Endothelial cell of umbilical vein (primary cell): ENCODE data around the gene TMC6. TPM values are rescaled to one million over a fixed set of nuclear protein-coding genes. Genes with fewer than 3 reads are reported as not detected.
A peak's percentile ranks its signal among the peaks of the same experiment; 100 is the strongest.

Experiments used
- BruUV-seq: library from RNA; stranded (reverse); fragments of 400-500 nt; replicated peaks from 2 replicates; lab custom pipeline; 2021; lab: Mats Ljungman, UMichigan
- CTCF ChIA-PET: fragments of 300-600, 350-600 bp; sonication (Branson Sonifier 250); formaldehyde crosslinking; loops from one replicate; lab custom pipeline; 2021; ENCODE audit warnings: antibody characterized with exemption, inconsistent platforms; lab: Charles Lee
- POLR2A ChIA-PET: fragments of 300-600, 350-600 bp; sonication (Branson Sonifier 250); formaldehyde crosslinking; loops from one replicate; lab custom pipeline; 2021; ENCODE audit warnings: antibody characterized with exemption, inconsistent platforms; lab: Charles Lee
- DNase-seq: peaks from one replicate; pipeline ENCODE4 v3.0.0-alpha.2; 2011; ENCODE audit warnings: low read depth, low spot score
- FAIRE-seq: peaks from 2 replicates; lab custom pipeline; 2011; peaks lifted over from hg19 to GRCh38; lab: Jason Lieb, UNC
- H2AFZ ChIP-seq: 2 replicates; pipeline ENCODE4 v1.6.0; 2012; ENCODE audit warnings: low read depth, low read length, control low read depth, inconsistent platforms
- H3K27ac ChIP-seq: 2 replicates; pipeline ENCODE4 v1.5.1; 2011; ENCODE audit warnings: low read depth, mild to moderate bottlenecking, control low read depth, low read length, moderate library complexity; ENCODE audit not compliant: insufficient read depth
- H3K27me3 ChIP-seq, 2 experiments: 2 replicates each; pipeline versions ENCODE4 v1.6.0 to v1.6.1; 2011; ENCODE audit warnings: low read length in 2 of 2, mixed read lengths in 1 of 2; ENCODE audit not compliant: control insufficient read depth in 2 of 2, insufficient read depth in 2 of 2
- H3K36me3 ChIP-seq, 2 experiments: 2 replicates in 1 of 2; 3 replicates in 1 of 2; pipeline ENCODE4 v1.5.1; 2011; ENCODE audit warnings: low read length in 2 of 2, mild to moderate bottlenecking in 1 of 2, moderate library complexity in 1 of 2; ENCODE audit not compliant: control insufficient read depth in 2 of 2, insufficient read depth in 2 of 2; ENCODE audit errors: extremely low read depth in 1 of 2
- H3K4me1 ChIP-seq: 3 replicates; pipeline ENCODE4 v1.5.1; 2011; ENCODE audit warnings: mild to moderate bottlenecking, low read length; ENCODE audit not compliant: control insufficient read depth, insufficient read depth; ENCODE audit errors: extremely low read depth
- H3K4me2 ChIP-seq: 2 replicates; pipeline ENCODE4 v1.6.1; 2011; ENCODE audit warnings: low read length, control low read depth, mixed read lengths; ENCODE audit not compliant: insufficient read depth
- H3K4me3 ChIP-seq, 3 experiments: fragments of 200-600 bp in 1 of 3; sonication (generic), shearing (Covaris generic) in 1 of 3; replicated peaks in 1 of 3; 2 replicates each; pipeline ENCODE4 v1.5.1; 2011 to 2016; ENCODE audit warnings: control low read depth in 3 of 3, low read length in 3 of 3, mild to moderate bottlenecking in 2 of 3, inconsistent platforms in 1 of 3, low read depth in 1 of 3, moderate library complexity in 1 of 3; ENCODE audit not compliant: insufficient read depth in 1 of 3
- H3K79me2 ChIP-seq: 2 replicates; pipeline ENCODE4 v1.6.0; 2012; ENCODE audit warnings: low read length, inconsistent platforms; ENCODE audit not compliant: control insufficient read depth, insufficient read depth
- H3K9ac ChIP-seq: replicated peaks from 2 replicates; pipeline ENCODE3; 2011; ENCODE audit warnings: low read length, control low read depth; ENCODE audit not compliant: insufficient read depth; ENCODE audit errors: extremely low read depth
- H3K9me1 ChIP-seq: replicated peaks from 3 replicates; pipeline ENCODE4 v1.6.0; 2011; ENCODE audit warnings: mild to moderate bottlenecking, low read length; ENCODE audit not compliant: control insufficient read depth, insufficient read depth; ENCODE audit errors: extremely low read depth
- H3K9me3 ChIP-seq: replicated peaks from 2 replicates; pipeline ENCODE4 v1.5.1; 2012; ENCODE audit warnings: low read length, inconsistent platforms; ENCODE audit not compliant: control insufficient read depth, insufficient read depth
- H4K20me1 ChIP-seq: replicated peaks from 2 replicates; pipeline ENCODE3; 2011; ENCODE audit warnings: mild to moderate bottlenecking, low read length; ENCODE audit not compliant: control insufficient read depth, insufficient read depth; ENCODE audit errors: extremely low read depth
- EZH2 ChIP-seq: IDR thresholded peaks from 2 replicates; pipeline ENCODE4 v1.6.1; 2012; ENCODE audit warnings: borderline replicate concordance, low read depth, mild to moderate bottlenecking, moderate library complexity, low read length, inconsistent platforms; ENCODE audit not compliant: severe bottlenecking
- FOS ChIP-seq: IDR thresholded peaks from 2 replicates; pipeline ENCODE4 v1.6.1; 2011; ENCODE audit warnings: mild to moderate bottlenecking, low read length, moderate library complexity, borderline replicate concordance; ENCODE audit not compliant: insufficient read depth
- GATA2 ChIP-seq: IDR thresholded peaks from 2 replicates; pipeline ENCODE4 v1.7.0; 2011; ENCODE audit warnings: low read depth, mild to moderate bottlenecking, moderate library complexity, mixed read lengths, low read length; ENCODE audit not compliant: insufficient read length, insufficient read depth
- JUN ChIP-seq: IDR thresholded peaks from 2 replicates; pipeline ENCODE4 v1.6.1; 2011; ENCODE audit warnings: borderline replicate concordance, low read depth; ENCODE audit not compliant: insufficient read length, insufficient read depth
- MYC ChIP-seq: IDR thresholded peaks from one replicate; pipeline ENCODE4 v1.6.1; 2011; ENCODE audit warnings: mild to moderate bottlenecking, low read depth, low read length
- POLR2A ChIP-seq: IDR thresholded peaks from 2 replicates; pipeline ENCODE4 v1.6.1; 2012; ENCODE audit warnings: low read depth, mild to moderate bottlenecking, control low read depth, low read length
- POLR2AphosphoS5 ChIP-seq: IDR thresholded peaks from 2 replicates; pipeline ENCODE4 v1.6.1; 2012; ENCODE audit warnings: low read depth, mild to moderate bottlenecking, control low read depth, low read length, moderate library complexity; ENCODE audit not compliant: insufficient read depth
- dilution Hi-C: fragments of 300-500 bp; cut with MboI; formaldehyde crosslinking; loops from one replicate; pipeline ENCODE4 v1.15.0; 2019; ENCODE audit warnings: low sequenced_read_pairs; ENCODE audit not compliant: extremely low pct_ligation_motif_present
- intact Hi-C: fragments of 100-400 bp; cut with micrococcal nuclease; formaldehyde crosslinking; loops from one replicate; pipeline ENCODE4 v1.10.0; 2022
- polyA plus RNA-seq, 4 experiments: library from polyadenylated mRNA; depleted of rRNA in 3 of 4; stranded (reverse) in 3 of 4; unstranded in 1 of 4; fragments of >200 nt; gene quantifications; 2 replicates each; pipeline versions ENCODE4 v1.2.1 to v1.2.3, GENCODE V29; 2011 to 2012; ENCODE audit warnings: missing spikeins in 1 of 4
- total RNA-seq: library from RNA; stranded (reverse); gene quantifications from 2 replicates; pipeline ENCODE4 v1.2.3, GENCODE V29; 2021
- TF ChIP-seq, protein P1 (sequence below): IDR thresholded peaks from 2 replicates; pipeline ENCODE4 v1.6.1; 2011; ENCODE audit not compliant: insufficient read depth, insufficient read length
- TF ChIP-seq, protein P2 (sequence below), 2 donors: IDR thresholded peaks; 1 replicate in 1 of 2; 2 replicates in 1 of 2; pipeline ENCODE4 v1.5.1; 2011; ENCODE audit warnings: low read length in 2 of 2, mild to moderate bottlenecking in 2 of 2, moderate library complexity in 2 of 2, control low read depth in 1 of 2, inconsistent platforms in 1 of 2, low read depth in 1 of 2; ENCODE audit not compliant: insufficient read depth in 1 of 2; ENCODE audit errors: extremely low read depth in 1 of 2

Gene TMC6
- total and polyA plus RNA-seq, 2 donors (not counting 3 experiments of a cell fraction or from before 2014, with no cell fraction given): 23.2 to 72.4 TPM

DNA sequence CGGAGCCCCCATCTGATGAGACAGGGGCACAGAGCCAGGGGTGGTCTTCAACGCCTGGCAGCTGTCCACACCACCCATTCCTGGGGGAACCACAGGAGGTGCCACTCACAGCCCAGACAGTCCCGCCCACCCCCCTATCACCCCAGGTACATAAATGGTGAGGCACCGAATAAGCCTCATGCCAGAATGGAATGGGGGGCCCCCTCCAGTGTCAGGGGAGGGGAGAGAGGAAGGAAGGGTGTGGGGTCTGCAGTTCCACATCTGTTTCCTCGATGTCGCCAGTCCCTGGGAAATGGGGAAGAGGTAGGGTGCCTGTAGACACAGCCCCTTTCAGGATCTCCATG, 1.7 kb downstream of the TMC6 start:
- dilution Hi-C loops (no loop called here), intact Hi-C loops (loop anchor here (5.0 kb wide), 1 partner anchor 125 kb away; no protein-coding TSS in a partner anchor)
- TF ChIP-seq FOS (no peak), JUN (no peak), POLR2AphosphoS5 (no peak), POLR2A (no peak), MYC (no peak), EZH2 (no peak), GATA2 (no peak)
- TF ChIP-seq, protein P1, sequence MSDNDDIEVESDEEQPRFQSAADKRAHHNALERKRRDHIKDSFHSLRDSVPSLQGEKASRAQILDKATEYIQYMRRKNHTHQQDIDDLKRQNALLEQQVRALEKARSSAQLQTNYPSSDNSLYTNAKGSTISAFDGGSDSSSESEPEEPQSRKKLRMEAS: no peak
- TF ChIP-seq, protein P2, sequence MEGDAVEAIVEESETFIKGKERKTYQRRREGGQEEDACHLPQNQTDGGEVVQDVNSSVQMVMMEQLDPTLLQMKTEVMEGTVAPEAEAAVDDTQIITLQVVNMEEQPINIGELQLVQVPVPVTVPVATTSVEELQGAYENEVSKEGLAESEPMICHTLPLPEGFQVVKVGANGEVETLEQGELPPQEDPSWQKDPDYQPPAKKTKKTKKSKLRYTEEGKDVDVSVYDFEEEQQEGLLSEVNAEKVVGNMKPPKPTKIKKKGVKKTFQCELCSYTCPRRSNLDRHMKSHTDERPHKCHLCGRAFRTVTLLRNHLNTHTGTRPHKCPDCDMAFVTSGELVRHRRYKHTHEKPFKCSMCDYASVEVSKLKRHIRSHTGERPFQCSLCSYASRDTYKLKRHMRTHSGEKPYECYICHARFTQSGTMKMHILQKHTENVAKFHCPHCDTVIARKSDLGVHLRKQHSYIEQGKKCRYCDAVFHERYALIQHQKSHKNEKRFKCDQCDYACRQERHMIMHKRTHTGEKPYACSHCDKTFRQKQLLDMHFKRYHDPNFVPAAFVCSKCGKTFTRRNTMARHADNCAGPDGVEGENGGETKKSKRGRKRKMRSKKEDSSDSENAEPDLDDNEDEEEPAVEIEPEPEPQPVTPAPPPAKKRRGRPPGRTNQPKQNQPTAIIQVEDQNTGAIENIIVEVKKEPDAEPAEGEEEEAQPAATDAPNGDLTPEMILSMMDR (IDR thresholded peaks at IDR 0.05; ENCODE audit: extremely low read depth in 1 of 2, insufficient read depth in 1 of 2, low read depth in 1 of 2, low read length in 2 of 2): no peak
- Histone ChIP-seq H3K36me3 (peaks cover 0 to 12% of the 10 kb centered on the region in 2 experiments), H3K79me2 (no peaks in the 10 kb centered on the region), H3K4me3 (peak overlapping the region in 2 of 3 experiments; percentile 26 to 52), H3K9ac (no peak overlapping the region), H4K20me1 (no peaks in the 10 kb centered on the region), H3K9me3 (no peaks in the 10 kb centered on the region), H3K27ac (peak overlapping the region; percentile 56), H3K27me3 (no peaks in the 10 kb centered on the region), H2AFZ (peak overlapping the region; percentile 78), H3K4me2 (peak overlapping the region; percentile 67), H3K4me1 (peaks cover 26% of the 10 kb centered on the region), H3K9me1 (no peaks in the 10 kb centered on the region)
- ChIA-PET POLR2A (no interaction called here), CTCF (interaction anchor here (0.5 to 2.9 kb wide), 6 partner anchors 8 to 124 kb away, joined by 3 to 14 read pairs (median 4); no protein-coding TSS in a partner anchor)
- no peak for DNase-seq
- no TSS peak for BruUV-seq
- no peak for FAIRE-seq
